ENCODE data around the gene METTL24. TPM values are rescaled to one million over a fixed set of nuclear protein-coding genes. Genes with fewer than 3 reads are reported as not detected.

METTL24 gene
- total RNA-seq, 1 donor from 2014 or later, result 28.1 TPM

DNA sequence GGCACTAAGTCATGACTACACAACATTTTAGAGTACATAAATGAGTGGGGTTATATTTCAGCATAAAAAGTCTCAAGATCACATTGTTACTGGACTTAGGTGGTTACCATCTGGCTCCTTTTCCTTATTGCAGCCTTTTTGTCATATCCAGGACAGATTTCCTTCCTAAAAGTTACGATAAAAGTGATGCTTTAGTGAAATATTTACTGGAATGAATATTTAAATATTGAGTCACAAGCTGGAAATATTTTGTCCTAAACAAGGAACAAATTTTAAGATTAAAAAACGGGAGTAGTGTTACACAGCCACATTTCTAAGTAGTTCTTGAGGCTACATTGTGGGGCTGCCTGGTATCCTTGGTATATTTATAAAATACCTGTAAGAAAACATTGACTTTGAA, 125.7 kb downstream of the METTL24 start:
- Mint-ChIP-seq H3K27me3 (ENCODE audit: low read depth) (no peaks in the 10 kb centered on the region), H3K4me3 (no peak overlapping the region), H3K4me1 (no peaks in the 10 kb centered on the region), H3K36me3 (peaks cover 24% of the 10 kb centered on the region), H3K27ac (no peak overlapping the region), H3K9me3 (peaks cover 16% of the 10 kb centered on the region)
- TF ChIP-seq, protein P1, sequence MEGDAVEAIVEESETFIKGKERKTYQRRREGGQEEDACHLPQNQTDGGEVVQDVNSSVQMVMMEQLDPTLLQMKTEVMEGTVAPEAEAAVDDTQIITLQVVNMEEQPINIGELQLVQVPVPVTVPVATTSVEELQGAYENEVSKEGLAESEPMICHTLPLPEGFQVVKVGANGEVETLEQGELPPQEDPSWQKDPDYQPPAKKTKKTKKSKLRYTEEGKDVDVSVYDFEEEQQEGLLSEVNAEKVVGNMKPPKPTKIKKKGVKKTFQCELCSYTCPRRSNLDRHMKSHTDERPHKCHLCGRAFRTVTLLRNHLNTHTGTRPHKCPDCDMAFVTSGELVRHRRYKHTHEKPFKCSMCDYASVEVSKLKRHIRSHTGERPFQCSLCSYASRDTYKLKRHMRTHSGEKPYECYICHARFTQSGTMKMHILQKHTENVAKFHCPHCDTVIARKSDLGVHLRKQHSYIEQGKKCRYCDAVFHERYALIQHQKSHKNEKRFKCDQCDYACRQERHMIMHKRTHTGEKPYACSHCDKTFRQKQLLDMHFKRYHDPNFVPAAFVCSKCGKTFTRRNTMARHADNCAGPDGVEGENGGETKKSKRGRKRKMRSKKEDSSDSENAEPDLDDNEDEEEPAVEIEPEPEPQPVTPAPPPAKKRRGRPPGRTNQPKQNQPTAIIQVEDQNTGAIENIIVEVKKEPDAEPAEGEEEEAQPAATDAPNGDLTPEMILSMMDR (IDR thresholded peaks at IDR 0.05; ENCODE audit: unreplicated experiment), result no peak
- DNase-seq (ENCODE audit: low spot score in 2 of 2, unreplicated experiment in 2 of 2), result no peak

DNA sequence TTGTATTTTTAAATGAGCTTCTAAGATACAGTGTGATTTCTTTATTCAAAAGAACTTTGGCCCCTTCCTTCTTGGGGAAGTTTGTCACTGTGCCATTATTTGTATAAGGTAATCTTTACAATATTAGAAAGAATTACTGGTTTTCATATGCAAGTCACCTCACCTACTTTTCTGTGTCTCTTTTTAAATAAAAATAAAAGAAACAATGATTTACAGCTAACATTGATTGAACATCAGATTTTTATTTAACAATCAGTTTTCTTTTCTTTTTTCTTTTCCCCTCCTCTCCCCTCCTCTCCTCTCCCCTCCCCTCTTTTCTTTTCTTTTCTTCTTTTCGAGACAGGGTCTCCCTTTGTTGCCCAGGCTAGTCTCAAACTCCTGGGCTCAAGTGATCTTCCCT, 131.9 kb downstream of the METTL24 start:
- no peaks in the 10 kb centered on the region for H3K27me3 Mint-ChIP-seq (ENCODE audit: low read depth)

DNA sequence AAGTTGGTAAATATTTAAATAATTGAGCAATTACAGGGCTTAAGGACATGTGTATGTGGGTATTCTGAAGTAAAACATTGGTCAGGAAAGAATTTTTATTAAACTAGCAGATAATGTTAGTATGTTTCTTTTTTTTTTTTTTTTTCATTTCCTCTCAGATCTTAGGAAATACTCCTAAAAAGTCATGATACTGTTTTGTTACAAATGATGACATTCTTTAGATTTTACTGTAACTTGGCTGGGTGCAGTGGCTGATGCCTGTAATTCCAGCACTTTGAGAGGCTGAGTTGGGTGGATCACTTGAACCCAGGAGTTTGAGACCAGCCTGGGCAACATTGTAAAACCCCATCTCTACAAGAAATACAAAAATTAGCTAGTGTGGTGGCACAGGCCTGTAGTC, 136.4 kb downstream of the METTL24 start:
- DNase-seq (ENCODE audit: low spot score in 2 of 2, unreplicated experiment in 2 of 2), result no peak

More for the DNA sequence above, 131.9 kb downstream of the METTL24 start:
- H3K27ac Mint-ChIP-seq, result no peak overlapping the region
- H3K4me1 Mint-ChIP-seq, result no peaks in the 10 kb centered on the region
- H3K9me3 Mint-ChIP-seq, result no peaks in the 10 kb centered on the region
- peaks cover 38% of the 10 kb centered on the region for H3K36me3 Mint-ChIP-seq
- TF ChIP-seq, protein P1 (IDR thresholded peaks at IDR 0.05; ENCODE audit: unreplicated experiment), result no peak
- no peak for DNase-seq (ENCODE audit: low spot score in 2 of 2, unreplicated experiment in 2 of 2)
- no peak overlapping the region for H3K4me3 Mint-ChIP-seq

DNA sequence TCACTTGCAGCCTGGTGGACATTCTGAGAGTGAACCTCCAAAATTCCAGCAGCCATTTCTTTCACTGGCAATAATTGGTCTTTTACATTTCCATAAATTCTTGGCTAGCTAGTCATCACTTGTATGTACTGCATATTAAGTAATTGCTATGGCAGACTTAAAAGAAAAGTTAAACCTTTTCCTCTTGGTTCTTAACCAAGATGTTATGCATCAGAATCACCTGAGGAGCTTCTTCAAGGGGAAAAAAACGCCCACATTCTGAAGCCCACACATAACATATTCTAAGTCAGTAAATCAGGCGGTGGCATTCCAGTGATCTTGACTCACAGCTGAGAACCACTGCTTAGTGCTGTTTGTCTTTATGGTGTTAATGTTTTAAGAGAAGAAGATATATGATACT, 140.9 kb downstream of the METTL24 start:
- DNase-seq (ENCODE audit: low spot score in 2 of 2, unreplicated experiment in 2 of 2), result no peak
- H3K27ac Mint-ChIP-seq, result no peak overlapping the region
- no peak overlapping the region for H3K4me3 Mint-ChIP-seq
- H3K36me3 Mint-ChIP-seq, result peaks cover 46% of the 10 kb centered on the region
- no peaks in the 10 kb centered on the region for H3K27me3 Mint-ChIP-seq (ENCODE audit: low read depth)
- no peaks in the 10 kb centered on the region for H3K9me3 Mint-ChIP-seq
- no peaks in the 10 kb centered on the region for H3K4me1 Mint-ChIP-seq
- TF ChIP-seq, protein P1 (IDR thresholded peaks at IDR 0.05; ENCODE audit: unreplicated experiment), result no peak

More for the DNA sequence above, 136.4 kb downstream of the METTL24 start:
- no peaks in the 10 kb centered on the region for H3K4me1 Mint-ChIP-seq
- H3K27me3 Mint-ChIP-seq (ENCODE audit: low read depth), result no peaks in the 10 kb centered on the region
- no peak overlapping the region for H3K27ac Mint-ChIP-seq
- H3K36me3 Mint-ChIP-seq, result peaks cover 46% of the 10 kb centered on the region
- TF ChIP-seq, protein P1 (IDR thresholded peaks at IDR 0.05; ENCODE audit: unreplicated experiment), result no peak
- H3K9me3 Mint-ChIP-seq, result no peaks in the 10 kb centered on the region
- H3K4me3 Mint-ChIP-seq, result no peak overlapping the region

DNA sequence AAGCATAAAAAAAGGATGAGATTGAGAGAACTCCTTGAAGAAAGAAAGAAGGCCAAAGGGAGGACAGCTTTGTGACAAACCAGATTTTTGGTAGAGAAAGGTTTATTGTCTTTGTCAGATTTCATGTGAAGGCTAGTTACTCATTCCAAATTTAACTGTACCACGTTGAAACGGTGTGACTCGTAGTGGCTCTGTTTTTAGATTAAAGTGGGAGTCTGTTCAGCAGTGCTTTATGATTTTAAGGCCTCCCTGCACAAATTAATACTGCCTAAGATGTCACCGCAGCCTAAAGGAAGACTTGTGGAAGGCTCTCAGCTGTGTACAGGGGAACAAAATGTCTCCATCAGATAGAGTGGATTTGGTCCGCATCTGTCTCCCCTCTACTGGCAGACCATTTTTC, 142.0 kb downstream of the METTL24 start:
- Mint-ChIP-seq H3K4me3 (no peak overlapping the region), H3K27ac (no peak overlapping the region), H3K36me3 (peaks cover 50% of the 10 kb centered on the region), H3K27me3 (ENCODE audit: low read depth) (no peaks in the 10 kb centered on the region), H3K9me3 (no peaks in the 10 kb centered on the region), H3K4me1 (no peaks in the 10 kb centered on the region)
- TF ChIP-seq, protein P1 (IDR thresholded peaks at IDR 0.05; ENCODE audit: unreplicated experiment), result no peak
- no peak for DNase-seq (ENCODE audit: low spot score in 2 of 2, unreplicated experiment in 2 of 2)

DNA sequence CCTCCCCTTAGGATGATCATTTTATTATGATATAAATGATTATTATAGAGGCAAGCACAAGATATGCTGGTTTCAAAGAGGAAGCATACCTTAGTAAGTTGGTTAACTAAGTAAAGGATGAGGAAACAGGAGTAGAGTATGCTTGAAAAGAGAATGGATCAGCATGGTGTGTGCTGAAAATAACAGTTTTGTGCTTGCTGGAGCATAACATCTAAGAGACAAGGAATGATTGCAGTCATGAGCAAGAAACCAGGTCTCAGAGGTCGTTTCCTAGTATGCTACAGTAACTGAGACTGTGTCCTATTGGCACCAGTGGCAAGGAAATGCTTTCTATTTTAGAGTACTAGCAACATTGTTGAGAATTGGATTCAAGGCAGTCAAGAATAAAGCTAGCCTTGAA, 143.8 kb downstream of the METTL24 start:
- Mint-ChIP-seq H3K4me3 (no peak overlapping the region), H3K4me1 (no peaks in the 10 kb centered on the region), H3K27ac (no peak overlapping the region), H3K36me3 (peaks cover 42% of the 10 kb centered on the region), H3K27me3 (ENCODE audit: low read depth) (no peaks in the 10 kb centered on the region), H3K9me3 (no peaks in the 10 kb centered on the region)
- TF ChIP-seq, protein P1 (IDR thresholded peaks at IDR 0.05; ENCODE audit: unreplicated experiment), result no peak
- no peak for DNase-seq (ENCODE audit: low spot score in 2 of 2, unreplicated experiment in 2 of 2)

Measured in mesothelial cell of epicardium (in vitro differentiated cells).